K562 (cell line): Measurements from ENCODE around the gene CPED1. TPM values are rescaled to one million over a fixed set of nuclear protein-coding genes. Genes with fewer than 3 reads are reported as not detected.

Experiments used
- ARID2 ChIP-seq: fragments of 450-650 bp; IDR thresholded peaks from 2 replicates; pipeline ENCODE4 v1.6.1; 2017; ENCODE audit warnings: antibody characterized with exemption, mild to moderate bottlenecking
- BCOR ChIP-seq: fragments of 450-650 bp; IDR thresholded peaks from 2 replicates; pipeline ENCODE4 v1.6.1; 2016
- CBX5 ChIP-seq: IDR thresholded peaks from 2 replicates; pipeline ENCODE4 v1.6.1; 2014; ENCODE audit warnings: low read depth, borderline replicate concordance
- DNMT1 ChIP-seq: fragments of 450-650 bp; IDR thresholded peaks from 2 replicates; pipeline ENCODE4 v1.6.1; 2016; ENCODE audit warnings: antibody characterized with exemption, mild to moderate bottlenecking
- HMG20B ChIP-seq: fragments of 250-450 bp; sonication (Bioruptor Pico); IDR thresholded peaks from 2 replicates; pipeline ENCODE4 v1.5.0; 2021; ENCODE audit warnings: mild to moderate bottlenecking
- IRF2 ChIP-seq: sonication (generic); formaldehyde crosslinking; IDR thresholded peaks from 2 replicates; pipeline ENCODE4 v1.8.1; 2022; ENCODE audit warnings: mild to moderate bottlenecking, missing genetic modification reagents
- NCOA1 ChIP-seq: fragments of 450-650 bp; IDR thresholded peaks from 2 replicates; pipeline ENCODE4 v1.6.1; 2016; ENCODE audit warnings: low read depth
- NFIX ChIP-seq: fragments of 250-450 bp; sonication (Bioruptor Pico); IDR thresholded peaks from 2 replicates; pipeline ENCODE4 v1.4.0; 2020; ENCODE audit warnings: low read depth, mild to moderate bottlenecking, moderate library complexity
- NFXL1 ChIP-seq: fragments of 450-650 bp; formaldehyde crosslinking; IDR thresholded peaks from 2 replicates; pipeline ENCODE4 v1.4.0; 2021; ENCODE audit warnings: mild to moderate bottlenecking
- NR3C1 ChIP-seq: sonication (generic); formaldehyde crosslinking; IDR thresholded peaks from 2 replicates; pipeline ENCODE4 v1.8.1; 2022; ENCODE audit warnings: missing genetic modification reagents
- POLR2AphosphoS5 ChIP-seq: IDR thresholded peaks from 2 replicates; pipeline ENCODE4 v1.6.1; 2011; ENCODE audit warnings: mild to moderate bottlenecking, low read depth, low read length, moderate library complexity; ENCODE audit not compliant: control insufficient read depth, insufficient read depth
- RBM22 ChIP-seq: fragments of 200-400 bp; formaldehyde crosslinking; IDR thresholded peaks from 2 replicates; pipeline ENCODE4 v1.6.1; 2018; ENCODE audit warnings: low read length, low read depth; ENCODE audit not compliant: poor library complexity, severe bottlenecking
- RFX7 ChIP-seq: fragments of 250-450 bp; sonication (Bioruptor Pico); IDR thresholded peaks from 2 replicates; pipeline ENCODE4 v1.5.1; 2021; ENCODE audit warnings: mild to moderate bottlenecking
- SAP30 ChIP-seq: fragments of 200-600 bp; sonication (generic); IDR thresholded peaks from 2 replicates; pipeline ENCODE4 v1.6.1; 2012; ENCODE audit warnings: borderline replicate concordance, low read depth, mild to moderate bottlenecking, moderate library complexity, low read length, control low read depth, inconsistent platforms; ENCODE audit not compliant: insufficient read depth, poor library complexity, severe bottlenecking
- SIX5 ChIP-seq, 2 experiments: IDR thresholded peaks; 2 replicates each; pipeline ENCODE4 v1.6.1; 2011; ENCODE audit warnings: low read length in 2 of 2, borderline replicate concordance in 1 of 2, low read depth in 1 of 2, mild to moderate bottlenecking in 1 of 2, moderate library complexity in 1 of 2; ENCODE audit not compliant: insufficient read depth in 1 of 2
- SOX6 ChIP-seq: fragments of 450-650 bp; IDR thresholded peaks from 2 replicates; pipeline ENCODE4 v1.6.1; 2014; ENCODE audit warnings: mild to moderate bottlenecking
- SP1 ChIP-seq: sonication (generic); formaldehyde crosslinking; IDR thresholded peaks from 2 replicates; pipeline ENCODE4 v1.8.1; 2022; ENCODE audit warnings: mild to moderate bottlenecking, missing genetic modification reagents
- TAF7 ChIP-seq: fragments of 450-650 bp; IDR thresholded peaks from 2 replicates; pipeline ENCODE4 v1.6.1; 2016; ENCODE audit warnings: missing genetic modification characterization, missing compliant biosample characterization
- TAF9B ChIP-seq: fragments of 450-650 bp; IDR thresholded peaks from 2 replicates; pipeline ENCODE4 v1.6.1; 2018; ENCODE audit warnings: mild to moderate bottlenecking; ENCODE audit not compliant: partially characterized antibody
- ZBED1 ChIP-seq: IDR thresholded peaks from 2 replicates; pipeline ENCODE4 v1.6.1; 2014
- ZNF311 ChIP-seq: fragments of 250-450 bp; sonication (Bioruptor Pico); IDR thresholded peaks from 2 replicates; pipeline ENCODE4 v1.4.0; 2020; ENCODE audit warnings: mild to moderate bottlenecking, moderate library complexity
- ZNF551 ChIP-seq: fragments of 250-450 bp; sonication (Bioruptor Pico); IDR thresholded peaks from 2 replicates; pipeline ENCODE4 v1.5.0; 2021; ENCODE audit warnings: mild to moderate bottlenecking, moderate library complexity
- ZNF699 ChIP-seq: fragments of 250-450 bp; sonication (Bioruptor Pico); IDR thresholded peaks from 2 replicates; pipeline ENCODE4 v1.8.0; 2021; ENCODE audit warnings: mild to moderate bottlenecking, moderate library complexity; ENCODE audit not compliant: insufficient replicate concordance
- polyA plus RNA-seq, 8 experiments: library from polyadenylated mRNA; depleted of rRNA in 4 of 8; stranded (reverse) in 5 of 8; unstranded in 3 of 8; fragments of >200 nt; fragmentation: Nextera tagmentation in 2 of 8; fragmentation: Illumina TruSeq in 1 of 8; extraction: Ambion mirVana in 2 of 8; extraction: Trizol in 1 of 8; gene quantifications; 2 replicates each; pipeline versions ENCODE4 v1.2.1 to v1.2.3, GENCODE V29; 2011 to 2014; ENCODE audit warnings: inconsistent platforms in 1 of 8, missing spikeins in 1 of 8
- total RNA-seq, 7 experiments: library from RNA; depleted of rRNA in 6 of 7; stranded (reverse); fragments of >200 nt in 6 of 7; fragmentation: Illumina TruSeq in 2 of 7; extraction: Trizol in 2 of 7; gene quantifications; 2 replicates each; pipeline versions ENCODE4 v1.2.1 to v1.2.3, GENCODE V29; 2011 to 2021; ENCODE audit warnings: low replicate concordance in 1 of 7
- TF ChIP-seq, protein P1 (sequence below), 2 experiments: IDR thresholded peaks; 2 replicates each; pipeline ENCODE4 v1.6.1; 2012; ENCODE audit warnings: improper control_type of control experiment in 2 of 2, low read depth in 2 of 2, low read length in 2 of 2, borderline replicate concordance in 1 of 2
- TF ChIP-seq, protein P2 (sequence below): IDR thresholded peaks from 3 replicates; pipeline ENCODE4 v1.6.1; 2011; ENCODE audit warnings: borderline replicate concordance, mild to moderate bottlenecking; ENCODE audit not compliant: insufficient read length, insufficient read depth
- TF ChIP-seq, protein P3 (sequence below): fragments of 450-650 bp; formaldehyde crosslinking; IDR thresholded peaks from 2 replicates; pipeline ENCODE4 v1.4.0; 2022; ENCODE audit warnings: missing genetic modification characterization

The CPED1 gene
- total and polyA plus RNA-seq, 9 of the 15 experiments (the other 6 are each of a cell fraction or from before 2014, with no cell fraction given) = 195 to 393 (median 290) TPM

DNA sequence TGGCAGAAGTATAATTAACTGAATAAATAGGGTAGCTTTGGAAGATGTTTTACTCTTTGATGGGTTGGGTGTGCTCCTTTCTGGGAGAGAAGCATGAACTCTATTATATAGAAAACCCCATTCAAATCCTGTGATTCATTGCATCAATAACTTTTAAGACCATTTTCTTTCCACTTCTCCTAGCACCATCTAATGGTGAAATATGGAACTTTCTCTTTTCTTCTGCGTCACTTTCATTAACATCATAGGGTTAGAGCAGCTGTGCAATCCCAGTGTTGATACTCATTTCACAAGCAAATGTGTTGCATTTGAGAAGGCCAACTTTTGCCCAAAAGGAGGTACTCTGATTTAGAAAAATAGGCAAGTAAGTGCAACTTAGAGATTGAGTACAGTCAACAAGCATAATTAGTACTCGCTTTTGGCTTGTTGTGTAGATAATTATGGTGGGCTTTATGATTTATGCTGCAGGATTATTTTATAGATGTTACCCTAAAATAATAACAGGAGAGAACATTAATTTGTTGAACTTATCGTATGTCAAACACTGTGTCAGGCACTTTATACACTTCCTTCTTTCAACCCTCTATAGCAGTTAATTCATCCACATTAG lies 92.9 kb downstream of the CPED1 start (continued):
- TF ChIP-seq, protein P1, sequence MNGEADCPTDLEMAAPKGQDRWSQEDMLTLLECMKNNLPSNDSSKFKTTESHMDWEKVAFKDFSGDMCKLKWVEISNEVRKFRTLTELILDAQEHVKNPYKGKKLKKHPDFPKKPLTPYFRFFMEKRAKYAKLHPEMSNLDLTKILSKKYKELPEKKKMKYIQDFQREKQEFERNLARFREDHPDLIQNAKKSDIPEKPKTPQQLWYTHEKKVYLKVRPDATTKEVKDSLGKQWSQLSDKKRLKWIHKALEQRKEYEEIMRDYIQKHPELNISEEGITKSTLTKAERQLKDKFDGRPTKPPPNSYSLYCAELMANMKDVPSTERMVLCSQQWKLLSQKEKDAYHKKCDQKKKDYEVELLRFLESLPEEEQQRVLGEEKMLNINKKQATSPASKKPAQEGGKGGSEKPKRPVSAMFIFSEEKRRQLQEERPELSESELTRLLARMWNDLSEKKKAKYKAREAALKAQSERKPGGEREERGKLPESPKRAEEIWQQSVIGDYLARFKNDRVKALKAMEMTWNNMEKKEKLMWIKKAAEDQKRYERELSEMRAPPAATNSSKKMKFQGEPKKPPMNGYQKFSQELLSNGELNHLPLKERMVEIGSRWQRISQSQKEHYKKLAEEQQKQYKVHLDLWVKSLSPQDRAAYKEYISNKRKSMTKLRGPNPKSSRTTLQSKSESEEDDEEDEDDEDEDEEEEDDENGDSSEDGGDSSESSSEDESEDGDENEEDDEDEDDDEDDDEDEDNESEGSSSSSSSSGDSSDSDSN (IDR thresholded peaks at IDR 0.05; ENCODE audit: borderline replicate concordance in 1 of 2, low read depth in 2 of 2, low read length in 2 of 2) = no peak
- TF ChIP-seq BCOR (no peak), ZNF699 (no peak), POLR2AphosphoS5 (peak; percentile 70), TAF9B (no peak), SOX6 (peak; percentile 36; the same call in 1 of the 2 replicates), NR3C1 (CRISPR knock-in tag) (no peak), RFX7 (no peak; the same call in 1 of the 2 replicates), HMG20B (CRISPR knock-in tag) (peak; percentile 89), RBM22 (peak; percentile 21), CBX5 (no peak), NCOA1 (no peak), SIX5 (IDR thresholded peaks at IDR 0.05; ENCODE audit: borderline replicate concordance in 1 of 2, insufficient read depth in 1 of 2, low read depth in 1 of 2, low read length in 2 of 2) (no peak), ZNF551 (CRISPR knock-in tag) (peak; percentile 88), IRF2 (CRISPR knock-in tag) (no peak), ZBED1 (peak; percentile 44; the same call in 1 of the 2 replicates), NFXL1 (CRISPR knock-in tag) (peak; percentile 57), TAF7 (no peak), ZNF311 (CRISPR knock-in tag) (no peak), SP1 (0 out of 2 replicates have a peak, but pooled peaks have one; percentile 52), ARID2 (peak; percentile 67; the same call in 1 of the 2 replicates), SAP30 (no peak), DNMT1 (no peak), NFIX (CRISPR knock-in tag) (no peak)
- TF ChIP-seq, protein P2, sequence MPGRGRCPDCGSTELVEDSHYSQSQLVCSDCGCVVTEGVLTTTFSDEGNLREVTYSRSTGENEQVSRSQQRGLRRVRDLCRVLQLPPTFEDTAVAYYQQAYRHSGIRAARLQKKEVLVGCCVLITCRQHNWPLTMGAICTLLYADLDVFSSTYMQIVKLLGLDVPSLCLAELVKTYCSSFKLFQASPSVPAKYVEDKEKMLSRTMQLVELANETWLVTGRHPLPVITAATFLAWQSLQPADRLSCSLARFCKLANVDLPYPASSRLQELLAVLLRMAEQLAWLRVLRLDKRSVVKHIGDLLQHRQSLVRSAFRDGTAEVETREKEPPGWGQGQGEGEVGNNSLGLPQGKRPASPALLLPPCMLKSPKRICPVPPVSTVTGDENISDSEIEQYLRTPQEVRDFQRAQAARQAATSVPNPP = no peak
- TF ChIP-seq, protein P3, sequence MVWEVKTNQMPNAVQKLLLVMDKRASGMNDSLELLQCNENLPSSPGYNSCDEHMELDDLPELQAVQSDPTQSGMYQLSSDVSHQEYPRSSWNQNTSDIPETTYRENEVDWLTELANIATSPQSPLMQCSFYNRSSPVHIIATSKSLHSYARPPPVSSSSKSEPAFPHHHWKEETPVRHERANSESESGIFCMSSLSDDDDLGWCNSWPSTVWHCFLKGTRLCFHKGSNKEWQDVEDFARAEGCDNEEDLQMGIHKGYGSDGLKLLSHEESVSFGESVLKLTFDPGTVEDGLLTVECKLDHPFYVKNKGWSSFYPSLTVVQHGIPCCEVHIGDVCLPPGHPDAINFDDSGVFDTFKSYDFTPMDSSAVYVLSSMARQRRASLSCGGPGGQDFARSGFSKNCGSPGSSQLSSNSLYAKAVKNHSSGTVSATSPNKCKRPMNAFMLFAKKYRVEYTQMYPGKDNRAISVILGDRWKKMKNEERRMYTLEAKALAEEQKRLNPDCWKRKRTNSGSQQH (CRISPR knock-in tag) = no peak
